Skeletal muscle tissue (tissue), 4 donors: ENCODE measurements around the gene DVL1. TPM values are rescaled to one million over a fixed set of nuclear protein-coding genes. Genes with fewer than 3 reads are reported as not detected.

Experiments used
- H3K27ac ChIP-seq: one replicate; pipeline ENCODE4 v1.7.0; 2013; ENCODE audit warnings: mild to moderate bottlenecking, low read depth, low read length, inconsistent platforms
- H3K27me3 ChIP-seq, 3 donors: one replicate each; pipeline ENCODE4 v1.7.0; 2013; ENCODE audit warnings: low read length in 3 of 3; ENCODE audit not compliant: control insufficient read depth in 3 of 3, insufficient read depth in 3 of 3
- H3K36me3 ChIP-seq, 3 donors: one replicate each; pipeline ENCODE4 v1.7.0; 2013; ENCODE audit warnings: low read length in 3 of 3; ENCODE audit not compliant: control insufficient read depth in 3 of 3, insufficient read depth in 3 of 3
- H3K4me1 ChIP-seq, 3 donors: one replicate each; pipeline ENCODE4 v1.7.0; 2013; ENCODE audit warnings: low read length in 3 of 3, mild to moderate bottlenecking in 3 of 3; ENCODE audit not compliant: control insufficient read depth in 3 of 3, insufficient read depth in 3 of 3
- H3K4me3 ChIP-seq, 3 donors: one replicate each; pipeline ENCODE4 v1.7.0; 2013; ENCODE audit warnings: low read length in 3 of 3
- H3K9ac ChIP-seq, 3 donors: one replicate each; pipeline ENCODE4 v1.7.0; 2013; ENCODE audit warnings: low read length in 3 of 3, mild to moderate bottlenecking in 3 of 3, moderate library complexity in 2 of 3, low read depth in 1 of 3
- H3K9me3 ChIP-seq, 3 donors: one replicate each; pipeline ENCODE4 v1.7.0; 2013; ENCODE audit warnings: low read length in 3 of 3; ENCODE audit not compliant: control insufficient read depth in 3 of 3
- total RNA-seq: library from RNA; depleted of rRNA; stranded (reverse); fragments of >200 nt; gene quantifications from one replicate; pipeline ENCODE4 v1.2.3, GENCODE V29; 2014
- donor health status: Osteomylitis.

Gene DVL1
- total RNA-seq, 1 donor from 2014 or later: 44.9 TPM

- Histone ChIP-seq H3K4me3 (no peak overlapping the region), H3K9me3 (no peaks in the 10 kb centered on the region), H3K27ac (no peak overlapping the region), H3K9ac (no peak overlapping the region), H3K27me3 (peaks cover 0 to 4% (median 0%) of the 10 kb centered on the region in 3 donors), H3K4me1 (peaks cover 4 to 11% (median 6%) of the 10 kb centered on the region in 3 donors), H3K36me3 (peaks cover 8 to 18% (median 8%) of the 10 kb centered on the region in 3 donors)
These were observed 54.8 kb downstream of the DVL1 start for GRCh38 chr1:1294250-1294890.

GRCh38 chr1:1293263-1294249 is 55.7 kb downstream of the DVL1 start:
- Histone ChIP-seq H3K4me3 (no peak overlapping the region), H3K4me1 (peaks cover 4 to 11% (median 6%) of the 10 kb centered on the region in 3 donors), H3K36me3 (peaks cover 8 to 18% (median 8%) of the 10 kb centered on the region in 3 donors), H3K27me3 (peaks cover 0 to 4% (median 0%) of the 10 kb centered on the region in 3 donors), H3K9ac (no peak overlapping the region), H3K9me3 (no peaks in the 10 kb centered on the region), H3K27ac (no peak overlapping the region)

DNA sequence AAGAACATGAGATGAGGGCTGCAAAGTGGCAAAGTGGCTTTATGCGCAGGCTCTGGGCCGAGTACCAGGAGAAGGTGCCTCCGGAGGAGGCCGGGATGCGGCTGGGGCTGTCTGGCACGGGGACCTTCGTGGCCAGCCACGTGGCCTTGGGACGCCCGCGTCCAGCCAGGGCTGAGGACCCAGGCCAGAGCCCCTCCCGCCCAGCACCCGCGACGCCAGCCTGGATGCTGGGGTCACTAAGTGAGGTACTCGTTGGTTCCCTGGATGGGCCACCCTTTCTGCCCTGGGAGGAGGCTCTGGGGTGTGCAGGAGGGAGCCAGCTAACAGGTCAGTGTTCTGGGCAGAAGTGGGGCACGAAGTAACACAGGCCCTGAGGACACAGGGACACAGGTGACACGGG is 56.4 kb downstream of the DVL1 start:
- peaks cover 4 to 11% (median 6%) of the 10 kb centered on the region in 3 donors for H3K4me1 ChIP-seq
- H3K36me3 ChIP-seq: peaks cover 8 to 17% (median 8%) of the 10 kb centered on the region in 3 donors
- no peak overlapping the region for H3K9ac ChIP-seq
- peaks cover 0 to 4% (median 0%) of the 10 kb centered on the region in 3 donors for H3K27me3 ChIP-seq
- no peak overlapping the region for H3K27ac ChIP-seq
- H3K9me3 ChIP-seq: no peaks in the 10 kb centered on the region
- H3K4me3 ChIP-seq: no peak overlapping the region

- H3K9me3 ChIP-seq: no peaks in the 10 kb centered on the region
These were observed 56.8 kb downstream of the DVL1 start for GRCh38 chr1:1292442-1292779.

GRCh38 chr1:1291548-1292441 is 57.4 kb downstream of the DVL1 start:
- Histone ChIP-seq H3K4me1 (peaks cover 4 to 11% (median 6%) of the 10 kb centered on the region in 3 donors), H3K4me3 (no peak overlapping the region)

More at GRCh38 chr1:1292442-1292779, 56.8 kb downstream of the DVL1 start:
- H3K9ac ChIP-seq: no peak overlapping the region
- H3K4me1 ChIP-seq: peaks cover 4 to 11% (median 6%) of the 10 kb centered on the region in 3 donors
- H3K36me3 ChIP-seq: peaks cover 5 to 14% (median 8%) of the 10 kb centered on the region in 3 donors
- H3K4me3 ChIP-seq: no peak overlapping the region
- peaks cover 4 to 8% (median 4%) of the 10 kb centered on the region in 3 donors for H3K27me3 ChIP-seq
- no peak overlapping the region for H3K27ac ChIP-seq

DNA sequence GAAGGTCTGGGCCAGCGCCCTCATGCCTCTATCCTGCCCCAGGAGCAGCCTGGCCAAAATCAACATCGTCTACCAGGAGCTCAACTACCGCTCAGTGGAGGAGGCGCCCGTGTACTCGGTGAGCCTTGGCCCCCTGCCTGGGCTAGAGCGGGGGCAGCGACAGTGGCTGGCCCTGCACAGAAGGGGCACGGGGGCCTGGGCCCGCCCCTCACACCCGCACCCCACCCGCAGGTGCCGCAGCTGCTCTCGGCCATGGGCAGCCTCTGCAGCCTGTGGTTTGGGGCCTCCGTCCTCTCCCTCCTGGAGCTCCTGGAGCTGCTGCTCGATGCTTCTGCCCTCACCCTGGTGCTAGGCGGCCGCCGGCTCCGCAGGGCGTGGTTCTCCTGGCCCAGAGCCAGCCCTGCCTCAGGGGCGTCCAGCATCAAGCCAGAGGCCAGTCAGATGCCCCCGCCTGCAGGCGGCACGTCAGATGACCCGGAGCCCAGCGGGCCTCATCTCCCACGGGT is 58.1 kb downstream of the DVL1 start:
- H3K27me3 ChIP-seq: peaks cover 17 to 21% (median 17%) of the 10 kb centered on the region in 3 donors
- peaks cover 2 to 7% (median 2%) of the 10 kb centered on the region in 3 donors for H3K36me3 ChIP-seq
- peaks cover 4 to 11% (median 6%) of the 10 kb centered on the region in 3 donors for H3K4me1 ChIP-seq
- H3K27ac ChIP-seq: no peak overlapping the region
- peak overlapping the region in 1 of 3 donors; percentile 57 for H3K9ac ChIP-seq
- H3K4me3 ChIP-seq: no peak overlapping the region
- H3K9me3 ChIP-seq: no peaks in the 10 kb centered on the region

More at GRCh38 chr1:1291548-1292441, 57.4 kb downstream of the DVL1 start:
- Histone ChIP-seq H3K36me3 (peaks cover 4 to 12% (median 6%) of the 10 kb centered on the region in 3 donors), H3K27me3 (peaks cover 10 to 14% (median 10%) of the 10 kb centered on the region in 3 donors), H3K9me3 (no peaks in the 10 kb centered on the region), H3K9ac (no peak overlapping the region), H3K27ac (no peak overlapping the region)

- peaks cover 4 to 11% (median 6%) of the 10 kb centered on the region in 3 donors for H3K4me1 ChIP-seq
- peaks cover 25 to 29% (median 25%) of the 10 kb centered on the region in 3 donors for H3K27me3 ChIP-seq
- H3K9me3 ChIP-seq: no peaks in the 10 kb centered on the region
- peaks cover 0 to 5% (median 2%) of the 10 kb centered on the region in 3 donors for H3K36me3 ChIP-seq
- H3K4me3 ChIP-seq: no peak overlapping the region
- H3K27ac ChIP-seq: no peak overlapping the region
- no peak overlapping the region for H3K9ac ChIP-seq
These were observed 58.9 kb downstream of the DVL1 start for GRCh38 chr1:1290238-1290731.

DNA sequence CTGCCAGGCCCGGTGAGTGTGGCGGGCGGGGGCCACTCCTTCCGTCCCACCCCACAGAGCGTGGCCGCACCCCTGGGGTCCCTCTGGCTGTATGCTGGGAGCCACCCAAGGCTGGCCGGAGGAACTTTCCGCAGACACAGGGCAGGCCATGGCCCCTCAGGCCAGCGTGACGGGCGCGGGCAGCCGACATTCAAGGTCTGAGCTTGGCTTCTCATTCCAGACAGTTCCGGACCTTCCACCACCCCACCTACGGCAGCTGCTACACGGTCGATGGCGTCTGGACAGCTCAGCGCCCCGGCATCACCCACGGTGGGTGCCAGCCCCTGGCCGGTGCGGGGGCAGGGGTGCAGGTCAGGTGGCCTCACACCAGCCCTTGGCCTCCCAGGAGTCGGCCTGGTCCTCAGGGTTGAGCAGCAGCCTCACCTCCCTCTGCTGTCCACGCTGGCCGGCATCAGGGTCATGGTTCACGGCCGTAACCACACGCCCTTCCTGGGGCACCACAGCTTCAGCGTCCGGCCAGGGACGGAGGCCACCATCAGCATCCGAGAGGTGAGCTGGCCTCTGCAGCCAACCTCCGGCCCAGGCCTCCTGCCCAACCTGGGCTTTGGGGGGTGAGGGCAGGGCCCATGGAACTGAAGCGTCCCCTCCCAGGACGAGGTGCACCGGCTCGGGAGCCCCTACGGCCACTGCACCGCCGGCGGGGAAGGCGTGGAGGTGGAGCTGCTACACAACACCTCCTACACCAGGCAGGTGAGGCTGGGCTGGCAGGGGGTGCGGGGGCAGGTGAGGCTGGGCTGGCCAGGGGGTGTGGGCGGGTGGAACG is 61.7 kb downstream of the DVL1 start:
- H3K36me3 ChIP-seq: no peaks in the 10 kb centered on the region
- peaks cover 4 to 11% (median 6%) of the 10 kb centered on the region in 3 donors for H3K4me1 ChIP-seq
- no peak overlapping the region for H3K4me3 ChIP-seq
- no peak overlapping the region for H3K27ac ChIP-seq
- H3K27me3 ChIP-seq: peaks cover 31 to 43% (median 33%) of the 10 kb centered on the region in 3 donors
- H3K9ac ChIP-seq: no peak overlapping the region
- H3K9me3 ChIP-seq: no peaks in the 10 kb centered on the region
